Natural killer cell (primary cell): ENCODE data around the gene GGT7. TPM values are rescaled to one million over a fixed set of nuclear protein-coding genes. Genes with fewer than 3 reads are reported as not detected.
"Not testable (repeated sequence)": the region's sequence is repeated elsewhere in the genome, so short reads cannot be mapped to it uniquely, and the experiment has no call there.

ENCODE experiments used
- ATAC-seq, 3 donors: fragments of 150-1000 bp in 2 of 3; fragments of 200-7000 bp in 1 of 3; cut with Tn5 transposase; 1 replicate in 1 of 3; 2 replicates in 2 of 3; pipeline ENCODE4 v1.10.0; 2021; ENCODE audit warnings: mild to moderate bottlenecking in 2 of 3, moderate library complexity in 2 of 3
- DNase-seq, 2 donors: peaks; one replicate each; pipeline versions ENCODE4 v3.0.0 to v3.0.0-alpha.2; 2013 to 2021; ENCODE audit warnings: mixed read lengths in 1 of 2
- H3K27ac ChIP-seq: one replicate; pipeline ENCODE4 v1.5.1; 2013; ENCODE audit warnings: mild to moderate bottlenecking, low read length
- H3K27me3 ChIP-seq: one replicate; pipeline ENCODE4 v1.6.1; 2013; ENCODE audit warnings: low read length; ENCODE audit not compliant: control insufficient read depth, insufficient read depth
- H3K36me3 ChIP-seq: one replicate; pipeline ENCODE4 v1.6.1; 2013; ENCODE audit warnings: low read length; ENCODE audit not compliant: control insufficient read depth, insufficient read depth
- H3K4me1 ChIP-seq: one replicate; pipeline ENCODE4 v1.6.1; 2013; ENCODE audit warnings: low read length; ENCODE audit not compliant: control insufficient read depth, insufficient read depth
- H3K4me3 ChIP-seq: one replicate; pipeline ENCODE4 v1.5.1; 2013; ENCODE audit warnings: low read length
- H3K9me3 ChIP-seq: one replicate; pipeline ENCODE4 v1.6.1; 2013; ENCODE audit warnings: low read length; ENCODE audit not compliant: control insufficient read depth, insufficient read depth
- H3K27ac Mint-ChIP-seq, 2 donors: one replicate each; pipeline ENCODE4 v1.8.0; 2022; ENCODE audit warnings: mild to moderate bottlenecking in 2 of 2, mixed read lengths in 2 of 2, moderate library complexity in 1 of 2
- H3K27me3 Mint-ChIP-seq, 2 donors: one replicate each; pipeline ENCODE4 v1.8.0; 2022; ENCODE audit warnings: low read depth in 2 of 2, mixed read lengths in 2 of 2
- H3K36me3 Mint-ChIP-seq: one replicate; pipeline ENCODE4 v1.8.0; 2022; ENCODE audit warnings: mixed read lengths
- H3K4me1 Mint-ChIP-seq, 2 donors: one replicate each; pipeline ENCODE4 v1.8.0; 2022; ENCODE audit warnings: mixed read lengths in 2 of 2
- H3K4me3 Mint-ChIP-seq: one replicate; pipeline ENCODE4 v1.8.0; 2022; ENCODE audit warnings: mild to moderate bottlenecking, moderate library complexity, mixed read lengths
- H3K9me3 Mint-ChIP-seq, 2 donors: one replicate each; pipeline ENCODE4 v1.8.0; 2022; ENCODE audit warnings: mixed read lengths in 2 of 2
- WGBS: methylation state at CpG from one replicate; pipeline ENCODE4 v1.1.7; 2013; ENCODE audit warnings: missing lambda C conversion rate; ENCODE audit not compliant: insufficient coverage; 5-methylcytosine and 5-hydroxymethylcytosine counted together
- intact Hi-C: fragments of 100-400 bp; cut with micrococcal nuclease; formaldehyde crosslinking; loops from one replicate; pipeline ENCODE4 v1.14.2; 2022
- total RNA-seq, 4 donors: library from RNA; stranded (reverse); fragments of 120-200 nt in 1 of 4; gene quantifications; one replicate each; pipeline versions ENCODE4 v1.2.3 to v1.2.4, GENCODE V29; 2013 to 2022
- TF ChIP-seq, protein P1 (sequence below): fragments of 200-600 bp; IDR thresholded peaks from one replicate; pipeline ENCODE4 v1.8.0; 2022; ENCODE audit warnings: antibody characterized with exemption

Gene GGT7
- total RNA-seq, 3 donors from 2014 or later (not counting 1 experiment from before 2014, with no cell fraction given) = 7.4 to 12.8 (median 12.1) TPM

DNA sequence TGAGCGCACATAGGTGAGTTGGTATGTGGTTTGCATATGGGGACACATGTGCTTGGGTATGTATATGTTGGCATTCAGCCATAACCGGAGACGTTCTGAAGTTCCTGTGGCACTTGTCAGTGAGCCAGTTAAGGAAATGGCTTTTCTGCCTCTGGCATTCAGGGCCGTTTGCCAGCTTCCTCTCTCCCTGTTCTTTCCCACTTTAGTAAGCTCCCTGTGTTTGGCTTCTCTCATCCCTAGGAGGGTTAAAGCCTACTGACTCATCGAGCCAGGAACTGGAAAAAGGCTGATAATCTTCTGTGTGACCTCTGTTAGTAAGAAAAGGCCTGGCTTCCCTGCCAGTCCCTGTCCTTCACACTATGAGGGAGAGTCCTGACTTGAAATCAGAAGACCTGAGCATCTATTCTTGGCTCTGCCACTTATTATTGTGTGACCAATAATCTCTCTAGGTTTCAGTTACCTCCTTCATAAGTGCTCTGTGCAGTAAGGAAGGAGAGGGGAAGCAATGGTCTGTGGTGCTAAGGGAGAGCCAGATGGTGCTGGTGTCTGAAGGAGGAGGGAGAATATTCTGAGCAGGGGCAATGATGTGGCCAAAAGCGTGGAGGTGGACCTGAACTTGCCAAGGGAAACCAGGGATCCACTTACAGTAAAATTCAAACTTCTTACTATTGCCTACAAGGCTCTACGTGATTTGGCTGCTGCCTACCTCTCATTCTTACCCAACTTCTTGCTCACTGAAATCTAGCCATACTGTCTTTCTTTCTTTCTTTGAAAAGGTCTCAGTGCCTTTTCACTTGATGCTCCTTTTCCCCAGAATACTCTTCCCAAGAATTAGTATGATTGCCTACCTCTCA, 35.2 kb upstream of the GGT7 start:
- H3K27ac ChIP-seq = no peak overlapping the region
- no peaks in the 10 kb centered on the region for H3K4me1 ChIP-seq
- H3K27me3 ChIP-seq = no peaks in the 10 kb centered on the region
- Mint-ChIP-seq H3K36me3 (no peaks in the 10 kb centered on the region), H3K9me3 (no peaks in the 10 kb centered on the region), H3K4me1 (no peaks in the 10 kb centered on the region), H3K27ac (no peak overlapping the region), H3K4me3 (no peak overlapping the region), H3K27me3 (no peaks in the 10 kb centered on the region)
- H3K36me3 ChIP-seq = no peaks in the 10 kb centered on the region
- DNase-seq = peak in 1 of 2 donors; percentile 27
- no peaks in the 10 kb centered on the region for H3K9me3 ChIP-seq
- no peak overlapping the region for H3K4me3 ChIP-seq
- intact Hi-C loops = no loop called here
- TF ChIP-seq, protein P1, sequence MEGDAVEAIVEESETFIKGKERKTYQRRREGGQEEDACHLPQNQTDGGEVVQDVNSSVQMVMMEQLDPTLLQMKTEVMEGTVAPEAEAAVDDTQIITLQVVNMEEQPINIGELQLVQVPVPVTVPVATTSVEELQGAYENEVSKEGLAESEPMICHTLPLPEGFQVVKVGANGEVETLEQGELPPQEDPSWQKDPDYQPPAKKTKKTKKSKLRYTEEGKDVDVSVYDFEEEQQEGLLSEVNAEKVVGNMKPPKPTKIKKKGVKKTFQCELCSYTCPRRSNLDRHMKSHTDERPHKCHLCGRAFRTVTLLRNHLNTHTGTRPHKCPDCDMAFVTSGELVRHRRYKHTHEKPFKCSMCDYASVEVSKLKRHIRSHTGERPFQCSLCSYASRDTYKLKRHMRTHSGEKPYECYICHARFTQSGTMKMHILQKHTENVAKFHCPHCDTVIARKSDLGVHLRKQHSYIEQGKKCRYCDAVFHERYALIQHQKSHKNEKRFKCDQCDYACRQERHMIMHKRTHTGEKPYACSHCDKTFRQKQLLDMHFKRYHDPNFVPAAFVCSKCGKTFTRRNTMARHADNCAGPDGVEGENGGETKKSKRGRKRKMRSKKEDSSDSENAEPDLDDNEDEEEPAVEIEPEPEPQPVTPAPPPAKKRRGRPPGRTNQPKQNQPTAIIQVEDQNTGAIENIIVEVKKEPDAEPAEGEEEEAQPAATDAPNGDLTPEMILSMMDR = no peak
- ATAC-seq = no peak
- 27% methylated on average over 7 of the region's 7 CpGs for WGBS

DNA sequence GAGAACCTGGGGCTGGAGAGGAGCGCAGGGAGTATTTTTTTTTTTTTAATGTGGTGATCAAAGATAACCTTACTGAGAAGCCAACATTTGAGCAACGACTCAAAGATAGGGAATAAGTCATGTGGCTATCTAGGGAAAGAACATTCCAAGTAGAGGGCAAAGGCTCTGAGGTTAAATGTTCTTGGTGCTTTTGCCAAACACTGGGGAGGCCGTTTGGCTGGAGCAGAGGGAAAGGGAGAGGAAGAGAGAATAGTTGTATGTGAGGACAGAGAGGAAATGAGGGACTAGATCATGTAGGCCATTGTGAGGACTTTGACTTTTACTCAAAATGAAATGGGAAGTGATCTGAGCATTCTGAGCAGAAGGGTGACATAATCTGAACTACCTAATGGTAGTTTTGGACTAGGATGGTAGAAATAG, 31.6 kb upstream of the GGT7 start:
- no peaks in the 10 kb centered on the region for H3K9me3 ChIP-seq
- no peak overlapping the region for H3K4me3 ChIP-seq
- no peaks in the 10 kb centered on the region for H3K27me3 ChIP-seq
- no peaks in the 10 kb centered on the region for H3K4me1 ChIP-seq
- Mint-ChIP-seq H3K27me3 (peaks cover 0 to 3% of the 10 kb centered on the region in 2 donors), H3K4me1 (no peaks in the 10 kb centered on the region), H3K27ac (no peak overlapping the region), H3K36me3 (no peaks in the 10 kb centered on the region), H3K4me3 (no peak overlapping the region), H3K9me3 (no peaks in the 10 kb centered on the region)
- H3K36me3 ChIP-seq = no peaks in the 10 kb centered on the region
- no peak for DNase-seq
- ATAC-seq = no peak
- 78% methylated on average over 3 of the region's 3 CpGs for WGBS
- intact Hi-C loops = no loop called here
- TF ChIP-seq, protein P1 = no peak
- H3K27ac ChIP-seq = no peak overlapping the region

DNA sequence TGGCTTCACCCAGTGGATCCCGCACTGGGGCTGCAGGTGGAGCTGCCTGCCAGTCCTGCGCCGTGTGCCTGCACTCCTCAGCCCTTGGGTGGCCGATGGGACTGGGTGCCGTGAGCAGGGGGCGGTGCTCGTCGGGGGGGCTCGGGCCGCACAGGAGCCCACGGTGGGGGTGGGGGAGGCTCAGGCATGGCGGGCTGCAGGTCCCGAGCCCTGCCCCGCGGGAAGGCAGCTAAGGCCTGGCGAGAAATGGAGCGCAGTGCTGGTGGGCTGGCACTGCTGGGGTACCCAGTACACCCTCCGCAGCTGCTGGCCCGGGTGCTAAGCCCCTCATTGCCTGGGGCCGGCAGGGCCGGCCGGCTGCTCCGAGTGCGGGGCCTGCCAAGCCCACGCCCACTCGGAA, 26.1 kb upstream of the GGT7 start:
- H3K9me3 Mint-ChIP-seq, H3K27ac ChIP-seq, H3K27me3 Mint-ChIP-seq, H3K36me3 Mint-ChIP-seq, H3K27ac Mint-ChIP-seq, H3K4me1 ChIP-seq, H3K4me1 Mint-ChIP-seq, H3K27me3 ChIP-seq, ATAC-seq, H3K36me3 ChIP-seq, H3K4me3 ChIP-seq, intact Hi-C loops, DNase-seq, H3K9me3 ChIP-seq, H3K4me3 Mint-ChIP-seq: not testable (repeated sequence)
- 91% methylated on average over 26 of the region's 26 CpGs for WGBS

DNA sequence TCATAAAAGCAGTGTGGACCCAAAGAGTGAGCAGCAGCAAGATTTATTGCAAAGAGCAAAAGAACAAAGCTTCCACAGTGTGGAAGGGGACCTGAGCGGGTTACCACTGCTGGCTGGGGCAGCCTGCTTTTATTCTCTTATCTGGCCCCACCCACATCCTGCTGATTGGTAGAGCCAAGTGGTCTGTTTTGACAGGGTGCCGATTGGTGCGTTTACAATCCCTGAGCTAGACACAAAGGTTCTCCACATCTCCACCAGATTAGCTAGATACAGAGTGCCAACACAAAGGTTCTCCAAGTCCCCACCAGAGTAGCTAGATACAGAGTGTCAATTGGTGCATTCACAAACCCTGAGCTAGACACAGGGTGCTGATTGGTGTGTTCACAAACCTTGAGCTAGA, 25.5 kb upstream of the GGT7 start:
- H3K27me3 ChIP-seq, H3K9me3 ChIP-seq, H3K36me3 Mint-ChIP-seq, H3K27ac ChIP-seq, H3K4me1 ChIP-seq, H3K4me3 Mint-ChIP-seq, H3K4me1 Mint-ChIP-seq, H3K27me3 Mint-ChIP-seq, H3K36me3 ChIP-seq, ATAC-seq, DNase-seq, H3K27ac Mint-ChIP-seq, intact Hi-C loops, H3K9me3 Mint-ChIP-seq, H3K4me3 ChIP-seq: not testable (repeated sequence)
- 100% methylated on average over 2 of the region's 3 CpGs for WGBS
